HG03571 (cell line): Measurements from ENCODE around the gene PKN1.
"Not testable (repeated sequence)": the region's sequence is repeated elsewhere in the genome, so short reads cannot be mapped to it uniquely, and the experiment has no call there.

Source experiments
- ATAC-seq: cut with Tn5 transposase; IDR thresholded peaks from one replicate; pipeline ENCODE4 v1.9.1; 2021; ENCODE audit not compliant: unreplicated experiment

The PKN1 gene

DNA sequence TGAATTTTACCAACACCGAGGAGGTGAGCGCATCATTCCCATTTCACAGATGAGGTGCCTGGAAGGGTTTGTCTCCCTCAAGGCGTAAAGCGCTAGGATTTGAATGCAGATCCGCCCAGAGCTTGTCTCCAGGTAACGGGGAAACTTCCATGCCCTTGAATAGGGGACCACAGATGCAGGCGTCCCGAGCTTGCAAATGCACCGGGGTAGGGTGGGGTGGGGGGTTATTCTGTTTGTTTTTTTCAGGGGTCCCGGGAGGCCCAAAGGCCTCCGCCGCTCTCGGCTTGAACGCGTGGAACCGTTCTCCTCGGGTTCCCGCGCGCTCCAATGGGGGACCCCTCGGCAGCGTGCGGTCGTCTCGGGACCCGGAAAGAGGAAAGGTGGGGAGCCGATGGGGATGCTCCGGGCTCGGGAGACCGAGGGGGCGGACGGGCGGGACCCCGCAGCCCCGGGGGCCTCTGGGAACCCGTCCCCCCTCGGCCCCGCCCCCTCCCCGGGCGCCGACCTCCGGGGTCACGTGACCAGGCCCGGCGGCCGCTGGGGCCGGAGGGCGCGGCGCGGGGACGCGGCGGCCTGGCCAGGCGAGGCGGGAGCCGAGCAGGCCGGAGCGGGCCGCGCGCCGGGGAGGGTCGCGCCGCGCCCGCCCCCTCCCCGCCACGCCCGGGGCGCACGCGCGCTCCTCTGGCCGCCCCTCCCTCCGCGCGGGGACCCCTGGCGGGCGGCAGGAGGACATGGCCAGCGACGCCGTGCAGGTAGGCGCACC, at the start of gene PKN1:
Gene PKN1, plus strand, starts transcription at position 516 of the 763 bp plus-strand sequence. Its CDS starts 216 bp downstream, at position 732.
- no peak for ATAC-seq

DNA sequence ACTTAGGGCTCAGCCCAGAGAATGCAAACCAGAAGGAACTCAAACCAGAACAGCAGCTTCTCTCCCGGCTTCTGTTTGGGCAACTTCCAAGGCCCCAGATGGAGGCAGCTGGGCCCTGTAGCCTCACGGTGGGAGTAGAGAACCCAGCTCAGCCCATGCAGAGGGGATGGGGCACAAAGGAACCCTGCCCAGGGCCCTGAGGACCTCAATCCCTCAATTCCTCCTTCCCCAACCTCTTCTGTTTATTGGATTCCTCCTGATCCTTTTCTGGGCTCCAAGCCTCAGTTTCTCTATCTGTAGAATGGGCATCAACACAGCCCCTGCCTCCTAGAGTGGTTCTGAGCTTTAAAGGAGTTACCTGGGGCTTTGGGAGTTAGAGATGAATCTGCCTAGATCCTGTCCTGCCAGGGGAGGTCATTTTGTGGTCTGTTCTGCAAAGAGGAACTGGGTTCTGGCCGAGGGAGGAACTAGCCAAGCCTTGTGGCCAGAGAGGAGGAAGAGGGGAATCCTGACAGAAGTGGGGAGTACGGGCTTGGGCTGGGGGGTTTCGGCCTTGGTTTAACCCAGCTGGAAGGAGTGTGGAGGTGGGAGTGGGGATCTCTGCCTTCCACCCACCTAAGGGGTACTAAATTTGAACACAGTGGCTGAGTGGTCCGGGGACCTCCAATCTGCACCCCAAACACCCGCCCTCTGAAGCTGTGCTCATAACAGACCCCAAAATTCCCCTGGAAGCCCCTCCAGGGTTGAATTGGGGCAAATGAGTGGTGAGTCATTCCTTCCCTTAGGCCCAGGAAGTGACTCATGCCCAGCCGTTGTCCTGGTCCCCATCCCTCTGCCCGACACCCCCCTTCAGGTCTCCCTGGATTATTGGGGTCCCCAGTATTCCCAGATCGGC, 49.2 kb upstream of the PKN1 start:
- ATAC-seq = no peak

DNA sequence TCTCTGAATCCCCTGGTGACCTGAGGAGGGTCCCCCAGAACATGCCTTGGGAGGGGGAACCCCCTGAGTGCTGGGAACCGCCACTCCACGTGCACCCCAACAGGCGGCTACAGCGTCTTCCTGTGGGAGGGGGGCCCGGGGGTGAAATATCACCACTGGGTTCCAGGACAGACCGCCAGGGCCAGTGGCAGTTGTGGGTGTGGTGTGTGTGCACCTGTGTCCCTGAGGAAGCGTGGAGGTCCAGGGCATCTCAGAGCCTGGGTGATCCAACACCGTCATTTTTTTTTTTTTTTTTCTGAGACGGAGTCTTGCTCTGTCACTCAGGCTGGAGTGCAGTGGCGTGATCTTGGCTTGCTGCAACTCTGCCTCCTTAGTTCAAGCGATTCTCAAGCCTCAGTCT, 47.6 kb upstream of the PKN1 start:
- no peak for ATAC-seq

DNA sequence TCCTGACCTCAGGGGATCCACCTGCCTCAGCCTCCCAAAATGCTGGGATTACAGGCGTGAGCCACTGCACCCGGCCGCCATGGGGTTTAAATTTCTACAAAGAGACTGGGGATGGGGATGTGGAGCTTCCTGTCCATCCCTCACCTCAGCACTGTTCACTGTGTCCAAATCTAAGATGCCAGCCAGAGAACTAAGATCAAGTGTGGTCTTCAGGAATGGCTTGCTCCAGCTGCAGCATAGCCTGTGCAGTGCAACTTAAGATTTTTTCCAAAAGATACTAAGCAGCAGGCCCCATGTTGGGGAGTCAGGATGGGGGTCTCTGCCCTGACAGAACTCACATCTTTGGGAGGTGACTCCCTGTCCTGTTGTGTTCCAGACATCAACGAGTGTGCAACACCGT, 42.6 kb upstream of the PKN1 start:
- no peak for ATAC-seq

DNA sequence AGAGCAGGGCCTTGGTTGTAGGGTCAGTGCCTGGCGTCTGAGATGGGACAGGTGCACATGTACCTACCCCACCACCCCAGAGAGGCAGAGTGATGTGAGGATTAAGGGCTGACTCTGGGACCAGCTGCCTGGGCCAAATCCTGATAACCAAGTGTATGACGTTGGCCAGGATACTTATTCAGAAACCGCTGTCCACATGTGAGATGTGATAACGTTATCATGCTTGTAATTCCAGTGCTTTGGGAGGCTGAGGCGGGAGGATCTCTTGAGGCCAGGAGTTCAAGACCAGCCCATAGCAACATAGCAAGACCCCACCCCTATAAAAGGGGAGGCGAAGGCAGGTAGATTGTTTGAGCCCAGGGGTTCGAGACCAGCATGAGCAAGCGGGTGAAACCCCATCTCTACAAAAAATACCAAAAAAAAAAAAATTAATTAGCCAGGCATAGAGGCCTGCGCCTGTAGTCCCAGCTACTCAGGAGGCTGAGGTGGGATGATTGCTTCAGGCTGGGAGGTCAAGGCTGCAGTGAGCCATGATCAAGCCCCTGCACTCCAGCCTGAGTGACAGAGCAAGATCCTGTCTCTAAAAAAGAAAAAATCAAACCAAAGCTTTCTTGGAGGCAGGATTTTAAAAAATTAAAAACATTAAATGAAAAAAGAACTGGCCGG, 41.8 kb upstream of the PKN1 start:
- ATAC-seq = no peak

DNA sequence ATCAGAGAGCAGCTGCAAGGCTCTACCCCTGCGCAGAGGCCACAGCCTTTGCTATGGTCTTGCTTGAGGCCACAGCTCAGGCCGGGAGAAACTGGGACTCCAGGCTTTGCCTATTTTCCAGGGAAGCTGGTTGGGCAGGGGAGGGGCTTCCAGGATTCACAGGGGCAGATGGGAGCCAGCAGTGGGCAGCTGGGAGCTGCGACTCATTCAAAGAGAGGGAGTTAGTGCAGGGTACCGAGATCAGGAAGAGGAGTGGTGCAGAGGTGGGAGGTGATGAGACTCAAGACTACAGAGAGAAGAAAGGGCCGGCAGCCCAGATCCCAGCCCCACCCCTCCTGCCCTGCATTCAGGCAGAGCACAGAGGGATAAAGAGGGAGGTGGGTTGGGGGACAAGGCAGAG, 39.8 kb upstream of the PKN1 start:
- ATAC-seq = no peak

DNA sequence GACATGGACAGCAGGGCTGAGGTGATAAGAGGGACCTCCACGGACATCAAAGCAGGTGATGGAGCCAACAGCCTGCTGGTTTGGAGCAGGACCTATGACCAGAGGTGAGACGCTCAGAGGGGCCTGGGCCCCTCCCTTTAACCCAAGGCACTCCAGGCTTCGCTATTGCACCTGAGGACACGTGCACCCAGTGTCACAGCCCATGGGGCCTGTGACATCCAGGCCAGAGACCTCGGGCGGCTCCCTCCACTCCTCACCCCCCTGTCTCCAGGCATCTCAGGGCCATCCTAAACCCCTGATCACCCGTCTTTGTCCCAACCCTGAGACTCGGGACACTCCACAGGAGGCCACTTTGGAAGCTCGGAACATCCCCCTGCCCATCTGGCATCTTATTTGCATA, 38.9 kb upstream of the PKN1 start:
- ATAC-seq = no peak

DNA sequence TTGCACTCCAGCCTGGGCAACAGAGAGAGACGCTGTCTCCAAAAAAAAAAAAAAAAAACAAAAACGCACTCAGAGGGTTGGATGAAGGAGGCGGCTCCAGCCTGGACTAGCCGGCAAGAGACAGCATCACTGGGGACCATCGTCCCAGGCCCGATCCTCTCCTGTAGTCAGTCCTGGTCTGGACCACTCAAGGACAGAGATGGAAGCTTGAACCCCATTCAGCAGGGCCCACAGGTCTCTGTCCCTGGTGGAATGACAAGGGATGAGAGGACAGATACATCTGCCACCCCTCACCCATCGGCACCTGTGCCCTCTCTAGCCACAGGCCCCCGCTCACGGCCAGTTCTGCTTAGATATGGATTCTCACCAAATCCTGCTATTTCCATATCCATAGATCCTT, 37.8 kb upstream of the PKN1 start:
- ATAC-seq = no peak

DNA sequence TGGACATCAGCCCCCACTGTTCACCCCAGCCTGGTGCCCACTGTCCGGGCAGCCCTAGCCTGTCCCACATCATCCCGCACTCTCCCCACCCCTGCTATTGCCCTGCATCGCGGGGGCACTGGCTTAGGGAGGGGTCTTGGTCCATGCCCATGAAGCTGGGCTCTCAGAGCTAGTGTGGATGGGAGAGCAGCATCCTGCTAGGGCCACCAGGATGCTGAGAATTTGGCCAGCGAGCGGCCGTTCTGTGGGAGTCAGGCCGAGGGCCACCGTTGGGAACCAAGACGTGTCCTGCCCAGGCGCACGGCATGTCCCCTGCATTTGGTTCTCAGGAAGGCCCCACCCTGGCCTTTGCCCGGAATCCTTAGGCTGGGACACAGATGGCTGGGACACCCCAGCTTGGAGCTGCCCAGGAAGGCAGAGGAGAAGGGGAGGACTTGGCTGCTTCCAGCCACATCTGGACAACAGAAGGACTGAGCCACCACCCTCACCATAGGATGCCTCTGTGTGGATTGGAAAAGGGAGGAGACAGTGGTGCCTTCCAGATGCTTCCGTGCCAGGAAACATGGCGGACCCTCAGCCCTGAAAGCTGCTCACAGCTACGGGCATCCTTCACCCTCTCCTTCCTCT, 37.3 kb upstream of the PKN1 start:
- no peak for ATAC-seq

DNA sequence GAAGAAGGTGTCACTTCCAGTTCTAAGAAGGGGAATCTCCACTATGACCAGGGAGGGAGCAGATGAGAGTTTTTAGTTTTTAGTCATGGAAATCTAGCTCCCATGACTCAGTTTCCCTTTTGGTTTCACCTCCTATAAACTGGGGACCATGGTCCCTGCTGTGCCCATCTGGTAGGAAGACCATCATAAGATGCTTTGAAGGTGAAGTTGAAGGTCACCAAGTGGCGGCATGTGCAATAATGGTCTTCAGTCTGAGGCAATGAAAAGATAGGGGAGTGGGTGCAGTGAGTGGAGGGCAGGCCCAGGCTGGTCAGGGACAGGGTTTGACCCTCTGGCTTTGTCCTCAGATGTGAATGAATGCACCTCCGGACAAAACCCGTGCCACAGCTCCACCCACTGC, 36.4 kb upstream of the PKN1 start:
- not testable (repeated sequence) for ATAC-seq

DNA sequence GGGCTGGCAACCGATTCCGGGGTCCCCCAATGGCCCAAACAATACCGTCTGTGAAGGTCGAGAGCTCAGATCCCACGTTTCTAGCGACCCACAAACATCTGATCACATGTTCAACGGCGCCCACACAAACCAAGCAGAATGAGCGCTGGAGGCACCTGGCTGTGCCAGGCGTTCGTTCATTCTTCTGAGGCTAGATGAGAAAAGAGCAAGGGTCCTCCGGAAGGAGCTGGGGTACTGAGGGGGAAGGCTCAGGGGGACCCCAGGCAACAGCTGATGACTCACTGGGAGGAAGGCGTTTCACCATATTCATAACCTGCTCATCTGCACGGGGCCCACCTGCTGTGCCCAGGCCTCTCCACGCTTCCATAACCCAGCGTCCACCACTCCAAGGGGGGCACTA, 35.9 kb upstream of the PKN1 start:
- not testable (repeated sequence) for ATAC-seq

DNA sequence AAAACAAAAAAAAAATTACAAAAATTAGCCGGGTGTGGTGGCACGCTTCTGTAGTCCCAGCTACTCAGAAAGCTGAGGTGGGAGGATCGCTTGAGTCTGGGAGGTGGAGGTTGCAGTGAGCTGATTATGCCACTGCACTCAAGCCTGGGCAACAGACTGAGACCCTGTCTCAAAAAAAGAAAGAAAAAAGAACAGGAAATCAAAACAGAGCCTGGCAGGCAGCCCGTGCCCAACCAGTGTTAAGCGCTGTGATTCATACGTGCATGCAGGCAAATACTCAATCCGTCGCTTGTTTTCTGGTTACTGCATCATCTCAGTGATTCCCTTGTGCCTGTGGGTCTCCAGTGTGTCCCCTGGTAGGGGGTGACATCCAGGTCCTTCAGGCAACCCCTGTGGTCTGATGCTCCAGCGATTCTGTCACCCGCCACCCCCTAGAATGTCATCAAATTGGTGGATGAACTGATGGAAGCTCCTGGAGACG, 32.1 kb upstream of the PKN1 start:
- ATAC-seq = no peak

DNA sequence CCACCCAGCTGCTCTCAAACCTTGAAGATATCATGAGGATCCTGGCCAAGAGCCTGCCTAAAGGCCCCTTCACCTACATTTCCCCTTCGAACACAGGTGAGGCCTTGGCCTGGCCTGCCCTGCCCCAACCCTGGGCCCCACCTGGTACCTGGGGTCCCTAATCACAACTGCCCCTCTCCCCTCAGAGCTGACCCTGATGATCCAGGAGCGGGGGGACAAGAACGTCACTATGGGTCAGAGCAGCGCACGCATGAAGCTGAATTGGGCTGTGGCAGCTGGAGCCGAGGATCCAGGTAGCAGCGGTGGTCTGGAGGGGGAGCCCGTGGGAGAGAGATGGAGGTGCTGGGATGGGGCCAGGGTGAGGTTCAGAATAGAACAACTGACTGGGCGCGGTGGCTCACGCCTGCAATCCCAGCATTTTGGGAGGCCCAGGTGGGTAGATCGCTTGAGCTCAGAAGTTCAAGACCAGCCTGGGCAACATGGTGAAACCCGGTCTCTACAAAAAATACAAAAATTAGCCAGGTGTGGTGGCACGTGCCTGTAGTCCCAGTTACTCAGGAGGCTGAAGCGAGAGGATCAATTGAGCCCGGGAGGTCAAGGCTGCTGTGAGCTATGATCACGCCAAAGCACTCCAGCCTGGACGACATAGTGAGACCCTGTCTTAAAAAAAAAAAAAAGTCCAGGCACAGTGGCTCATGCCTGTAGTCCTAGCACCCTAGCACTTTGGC, 31.5 kb upstream of the PKN1 start:
- ATAC-seq = no peak

DNA sequence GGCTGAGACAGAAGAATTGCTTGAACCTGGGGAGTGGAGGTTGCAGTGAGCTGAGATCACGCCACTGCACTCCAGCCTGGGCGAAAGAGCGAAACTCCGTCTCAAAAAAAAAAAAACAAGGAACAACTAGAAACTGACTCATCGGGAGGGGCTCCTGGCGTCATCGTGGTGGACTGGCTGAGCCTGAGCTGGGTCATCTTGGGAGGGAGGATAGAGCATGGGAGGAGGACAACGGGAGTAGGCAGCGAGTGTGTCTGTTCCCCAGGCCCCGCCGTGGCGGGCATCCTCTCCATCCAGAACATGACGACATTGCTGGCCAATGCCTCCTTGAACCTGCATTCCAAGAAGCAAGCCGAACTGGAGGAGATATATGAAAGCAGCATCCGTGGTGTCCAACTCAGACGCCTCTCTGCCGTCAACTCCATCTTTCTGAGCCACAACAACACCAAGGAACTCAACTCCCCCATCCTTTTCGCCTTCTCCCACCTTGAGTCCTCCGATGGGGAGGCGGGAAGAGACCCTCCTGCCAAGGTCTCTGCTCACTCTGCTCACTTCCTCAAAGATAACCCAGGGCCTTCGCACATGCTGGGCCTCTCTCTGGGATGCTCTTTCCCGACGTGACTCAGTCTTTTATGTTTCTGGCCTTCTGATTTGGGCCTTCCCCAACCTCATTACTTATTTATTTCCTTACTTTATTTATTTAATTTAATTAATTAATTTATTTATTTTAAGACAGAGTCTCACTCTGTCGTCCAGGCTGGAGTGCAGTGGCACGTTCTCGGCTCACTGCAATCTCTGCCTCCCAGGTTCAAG, 30.6 kb upstream of the PKN1 start:
- no peak for ATAC-seq

DNA sequence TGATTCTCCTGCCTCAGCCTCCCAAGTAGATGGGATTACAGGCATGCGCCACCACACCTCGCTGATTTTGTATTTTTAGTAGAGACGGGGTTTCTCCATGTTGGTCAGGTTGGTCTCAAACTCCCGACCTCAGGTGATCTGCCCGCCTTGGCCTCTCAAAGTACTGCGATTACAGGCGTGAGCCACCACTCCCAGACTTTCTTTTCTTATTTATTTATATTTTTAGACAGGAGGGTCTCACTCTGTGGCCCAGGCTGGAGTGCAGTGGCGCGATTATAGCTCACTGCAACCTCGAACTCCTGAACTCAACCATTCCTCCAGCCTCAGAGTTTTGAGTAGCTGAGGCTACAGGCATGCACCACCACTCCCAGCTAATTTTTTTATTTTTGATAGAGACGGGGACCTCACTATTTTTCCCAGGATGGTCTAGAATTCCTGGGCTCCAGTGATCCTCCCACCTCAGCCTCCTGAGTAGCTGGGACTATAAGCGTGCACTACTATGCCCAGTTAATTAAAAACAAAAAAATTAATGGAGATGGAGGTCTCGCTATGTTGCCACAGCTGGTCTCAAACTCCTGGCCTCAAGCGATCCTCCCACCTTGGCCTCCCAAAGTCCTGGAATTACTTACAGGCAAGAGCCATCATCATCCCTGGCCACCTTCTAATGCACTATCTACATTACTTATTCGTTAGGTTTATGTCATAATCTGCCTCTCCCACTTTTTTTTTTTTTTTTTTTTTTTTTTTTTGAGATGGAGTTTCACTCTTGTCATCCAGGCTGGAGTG, 29.8 kb upstream of the PKN1 start:
- not testable (repeated sequence) for ATAC-seq

DNA sequence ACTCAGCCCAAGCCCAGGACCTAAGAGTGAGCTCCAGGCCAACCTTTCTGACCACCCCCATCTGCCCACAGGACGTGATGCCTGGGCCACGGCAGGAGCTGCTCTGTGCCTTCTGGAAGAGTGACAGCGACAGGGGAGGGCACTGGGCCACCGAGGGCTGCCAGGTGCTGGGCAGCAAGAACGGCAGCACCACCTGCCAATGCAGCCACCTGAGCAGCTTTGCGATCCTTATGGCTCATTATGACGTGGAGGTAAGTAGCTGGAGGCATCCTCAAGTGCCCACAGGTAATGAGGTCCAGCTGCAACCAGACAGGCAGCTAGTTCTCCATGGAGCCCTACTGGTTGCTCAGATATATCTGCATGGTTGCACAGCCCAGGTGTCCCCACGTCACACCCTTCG, 28.8 kb upstream of the PKN1 start:
- no peak for ATAC-seq

DNA sequence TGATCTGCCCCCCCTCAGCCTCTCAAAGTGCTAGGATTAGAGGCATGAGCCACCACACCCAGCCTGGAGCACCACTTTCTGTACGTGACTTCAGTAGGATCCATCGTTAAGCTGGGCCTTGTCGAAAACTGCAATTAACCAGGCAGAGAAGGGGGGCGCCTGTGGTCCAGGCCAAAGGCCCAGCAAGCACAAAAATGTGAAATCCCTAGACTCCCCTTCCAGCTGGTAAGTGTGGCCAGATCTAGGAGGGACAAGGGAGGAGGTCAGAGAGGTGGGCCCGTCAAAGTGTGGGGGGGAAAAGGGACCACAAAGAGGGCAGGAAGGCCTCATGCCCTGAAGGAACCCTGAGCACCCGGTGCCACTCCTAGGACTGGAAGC, 27.7 kb upstream of the PKN1 start:
- no peak for ATAC-seq

DNA sequence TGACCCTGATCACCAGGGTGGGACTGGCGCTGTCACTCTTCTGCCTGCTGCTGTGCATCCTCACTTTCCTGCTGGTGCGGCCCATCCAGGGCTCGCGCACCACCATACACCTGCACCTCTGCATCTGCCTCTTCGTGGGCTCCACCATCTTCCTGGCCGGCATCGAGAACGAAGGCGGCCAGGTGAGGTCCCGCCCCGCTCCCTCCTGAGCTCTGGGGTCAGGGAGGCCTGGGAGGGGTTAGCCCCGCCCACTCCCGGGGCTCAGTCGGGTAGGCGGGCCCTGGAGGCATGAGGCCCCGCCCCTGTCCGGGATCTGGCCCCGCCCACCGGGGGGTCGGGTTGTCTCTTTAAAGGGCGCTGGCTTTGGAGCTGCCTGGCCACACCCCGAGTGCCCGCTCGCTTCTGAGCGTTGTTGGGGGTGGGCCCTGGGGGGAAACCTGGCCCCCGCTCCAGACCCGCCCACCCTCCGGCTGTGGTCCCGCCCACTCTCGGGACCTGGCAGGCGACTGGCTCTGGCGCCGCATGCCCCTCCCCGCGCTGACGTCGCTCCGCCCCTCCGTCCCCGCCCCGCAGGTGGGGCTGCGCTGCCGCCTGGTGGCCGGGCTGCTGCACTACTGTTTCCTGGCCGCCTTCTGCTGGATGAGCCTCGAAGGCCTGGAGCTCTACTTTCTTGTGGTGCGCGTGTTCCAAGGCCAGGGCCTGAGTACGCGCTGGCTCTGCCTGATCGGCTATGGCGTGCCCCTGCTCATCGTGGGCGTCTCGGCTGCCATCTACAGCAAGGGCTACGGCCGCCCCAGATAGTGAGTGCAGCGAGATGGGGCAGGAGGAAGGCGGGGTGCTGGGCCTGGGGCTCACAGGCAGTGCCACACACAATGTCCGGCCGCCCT, 27.1 kb upstream of the PKN1 start:
- ATAC-seq = no peak
